ENCODE data around the gene KLF9. TPM values are rescaled to one million over a fixed set of nuclear protein-coding genes. Genes with fewer than 3 reads are reported as not detected.

The KLF9 gene
- total RNA-seq, 1 donor from 2014 or later, result 6.3 TPM

DNA sequence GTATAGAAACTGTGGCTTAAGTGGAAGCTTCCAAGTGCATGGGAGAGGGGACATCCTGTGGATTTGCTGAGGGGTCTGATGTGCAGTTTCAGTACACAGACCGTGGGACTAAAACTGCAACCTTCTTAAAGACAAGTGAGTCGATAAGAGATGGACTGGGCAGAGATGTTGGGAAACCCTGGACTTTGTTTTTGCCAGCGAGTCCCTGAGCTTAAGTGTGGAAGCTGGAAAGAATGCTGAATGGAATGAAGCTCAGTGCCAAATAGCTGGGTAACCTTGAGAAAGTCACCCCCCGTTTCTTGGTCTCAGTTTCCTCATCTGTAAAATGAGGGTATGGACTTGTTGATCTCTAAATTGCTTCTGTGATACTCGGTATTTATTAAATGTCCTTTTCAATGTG is 37.3 kb upstream of the KLF9 start:
- H3K4me3 ChIP-seq (ENCODE audit: low read depth, low read length), result no peak overlapping the region
- no peak for TF ChIP-seq CTCF (conservative IDR thresholded peaks at IDR 0.05; ENCODE audit: low read depth, low read length)
- DNase-seq (ENCODE audit: low read depth), result no peak

GRCh38 chr9:70450738-70451137 is 36.3 kb upstream of the KLF9 start:
- no peak for DNase-seq (ENCODE audit: low read depth)
- no peak for TF ChIP-seq CTCF (conservative IDR thresholded peaks at IDR 0.05; ENCODE audit: low read depth, low read length)
- no peak overlapping the region for H3K4me3 ChIP-seq (ENCODE audit: low read depth, low read length)

DNA sequence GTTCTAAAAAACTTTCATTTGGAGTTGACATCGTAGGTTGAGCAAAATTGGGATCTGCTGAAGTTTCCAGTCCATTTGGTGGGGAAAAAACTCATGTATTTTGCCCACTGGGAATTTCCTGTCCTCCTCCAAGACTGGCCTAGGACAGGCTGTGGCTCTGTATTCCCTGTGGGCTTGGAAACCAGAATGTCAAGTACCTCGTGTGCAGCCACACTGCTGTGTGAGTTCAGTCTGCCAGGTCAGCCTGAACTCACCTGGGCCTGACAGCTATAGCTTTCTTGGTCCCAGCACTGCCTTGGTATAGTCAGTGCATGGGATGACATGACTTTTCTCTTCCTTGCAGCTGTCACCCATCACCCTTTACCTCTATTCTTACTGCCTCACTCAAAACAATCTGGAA is 35.0 kb upstream of the KLF9 start:
- no peak for DNase-seq (ENCODE audit: low read depth)
- TF ChIP-seq CTCF (conservative IDR thresholded peaks at IDR 0.05; ENCODE audit: low read depth, low read length), result no peak
- H3K4me3 ChIP-seq (ENCODE audit: low read depth, low read length), result no peak overlapping the region

DNA sequence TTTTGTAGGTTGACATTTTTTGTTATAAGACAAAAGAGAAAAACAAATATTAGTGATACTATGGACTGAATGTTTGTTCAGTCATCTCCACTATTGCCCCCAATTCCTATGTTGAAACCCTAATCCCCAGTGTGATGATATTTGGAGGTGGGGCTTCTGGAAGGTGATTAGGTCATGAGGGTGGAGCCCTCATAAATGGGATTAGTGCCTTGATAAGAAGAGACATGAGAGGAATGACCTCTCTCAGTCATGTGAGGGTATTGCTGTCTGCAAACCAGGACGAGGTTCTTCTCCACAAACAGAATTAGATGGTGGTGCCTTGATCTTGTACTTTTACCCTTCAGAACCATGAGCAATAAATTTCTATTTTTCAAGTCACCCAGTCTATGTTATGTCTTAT is 34.5 kb upstream of the KLF9 start:
- TF ChIP-seq CTCF (conservative IDR thresholded peaks at IDR 0.05; ENCODE audit: low read depth, low read length), result no peak
- DNase-seq (ENCODE audit: low read depth), result no peak

GRCh38 chr9:70444904-70445303 is 30.4 kb upstream of the KLF9 start:
- TF ChIP-seq CTCF (conservative IDR thresholded peaks at IDR 0.05; ENCODE audit: low read depth, low read length), result no peak
- no peak overlapping the region for H3K4me3 ChIP-seq (ENCODE audit: low read depth, low read length)
- no peak for DNase-seq (ENCODE audit: low read depth)

More for the DNA sequence above, 34.5 kb upstream of the KLF9 start:
- H3K4me3 ChIP-seq (ENCODE audit: low read depth, low read length), result no peak overlapping the region

DNA sequence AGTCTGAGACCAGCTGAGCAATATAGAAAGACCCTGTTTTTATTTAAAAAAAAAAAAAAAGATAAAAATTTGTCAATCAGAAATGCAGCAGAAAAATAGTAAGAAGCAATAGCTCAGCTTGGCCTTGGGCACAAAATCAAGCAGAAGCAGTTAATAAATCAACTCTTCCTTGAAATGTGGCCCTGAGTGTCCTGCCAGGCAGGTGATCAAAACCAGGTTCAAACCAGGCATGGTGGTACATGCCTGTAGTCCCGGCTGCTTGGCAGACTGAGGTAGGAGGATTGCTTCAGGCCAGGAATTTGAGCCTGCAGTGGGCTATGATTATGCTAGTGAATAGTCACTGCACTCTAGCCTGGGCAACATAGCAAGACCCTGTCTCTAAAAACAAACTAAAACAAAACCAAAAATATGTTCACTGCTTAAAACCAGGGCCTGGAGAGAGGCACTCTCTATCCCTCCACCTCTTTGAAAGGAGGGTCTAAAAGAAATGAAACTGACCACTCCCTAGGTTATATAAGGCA is 27.9 kb upstream of the KLF9 start:
- no peak for DNase-seq (ENCODE audit: low read depth)
- H3K4me3 ChIP-seq (ENCODE audit: low read depth, low read length), result no peak overlapping the region
- no peak for TF ChIP-seq CTCF (conservative IDR thresholded peaks at IDR 0.05; ENCODE audit: low read depth, low read length)

DNA sequence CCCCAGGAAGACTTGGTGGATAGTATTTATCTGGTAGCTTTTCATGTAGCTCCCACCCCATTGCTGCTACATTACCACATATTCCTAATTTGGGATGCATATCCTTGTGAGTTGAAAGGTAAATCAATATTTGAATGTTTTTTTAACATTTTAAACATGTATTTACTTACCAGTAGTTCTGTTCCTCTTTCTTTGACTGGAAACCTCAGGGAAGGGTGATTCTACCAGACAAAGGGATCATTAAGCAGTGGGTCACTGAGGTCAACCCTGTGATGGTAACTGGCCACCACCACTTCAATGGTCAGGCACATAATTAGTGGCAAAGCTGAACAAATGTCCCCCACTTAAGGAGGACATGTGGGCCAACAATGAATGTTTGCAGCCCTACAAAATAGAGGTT is 27.2 kb upstream of the KLF9 start:
- no peak overlapping the region for H3K4me3 ChIP-seq (ENCODE audit: low read depth, low read length)
- no peak for TF ChIP-seq CTCF (conservative IDR thresholded peaks at IDR 0.05; ENCODE audit: low read depth, low read length)
- DNase-seq (ENCODE audit: low read depth), result no peak
